Activated CD8-positive, alpha-beta memory T cell treated with anti-CD3 and anti-CD28 coated beads, Interleukin-2, amount 10 ng/mL, durations not matched to agents 7 days and 5 days (primary cell): ENCODE results near the gene BRWD1. TPM values are rescaled to one million over a fixed set of nuclear protein-coding genes. Genes with fewer than 3 reads are reported as not detected.

Experiments
- ATAC-seq: fragments of 150-1000 bp; cut with Tn5 transposase; one replicate; pipeline ENCODE4 v1.10.0; 2021; ENCODE audit warnings: moderate library complexity
- CTCF ChIA-PET: fragments of 350-600 bp; sonication (Branson Sonifier 250); formaldehyde crosslinking; loops from one replicate; lab custom pipeline; 2021; ENCODE audit warnings: antibody characterized with exemption; lab: Charles Lee
- DNase-seq: peaks from one replicate; pipeline ENCODE4 v3.0.0-alpha.2; 2020
- H3K27ac Mint-ChIP-seq: one replicate; pipeline ENCODE4 v1.8.0; 2021; ENCODE audit warnings: mild to moderate bottlenecking, mixed read lengths
- H3K27me3 Mint-ChIP-seq: one replicate; pipeline ENCODE4 v1.8.0; 2021; ENCODE audit warnings: mixed read lengths
- H3K36me3 Mint-ChIP-seq: one replicate; pipeline ENCODE4 v1.8.0; 2021; ENCODE audit warnings: mild to moderate bottlenecking, mixed read lengths
- H3K4me1 Mint-ChIP-seq: one replicate; pipeline ENCODE4 v1.8.0; 2021; ENCODE audit warnings: mixed read lengths
- H3K4me3 Mint-ChIP-seq: one replicate; pipeline ENCODE4 v1.8.0; 2021; ENCODE audit warnings: mild to moderate bottlenecking, moderate library complexity, mixed read lengths
- H3K9me3 Mint-ChIP-seq: one replicate; pipeline ENCODE4 v1.8.0; 2022; ENCODE audit warnings: low read depth, mixed read lengths
- total RNA-seq, 2 experiments: library from RNA; stranded (reverse); gene quantifications; one replicate each; pipeline ENCODE4 v1.2.3, GENCODE V29; 2021

BRWD1 gene
- total RNA-seq: 10 to 100 TPM; 35.0 to 49.5 TPM

- ATAC-seq (peak; percentile 64), DNase-seq (peak; percentile 82)
- H3K36me3 Mint-ChIP-seq: peaks cover 24% of the 10 kb centered on the region
- CTCF ChIA-PET: interaction anchor here (1.5 to 2.3 kb wide), 2 partner anchors 33 to 74 kb away, joined by 7 to 8 read pairs; no protein-coding TSS in a partner anchor
- no peaks in the 10 kb centered on the region for H3K27me3 Mint-ChIP-seq
- H3K9me3 Mint-ChIP-seq: no peaks in the 10 kb centered on the region
- H3K27ac Mint-ChIP-seq: peak within 1 kb of the TSS; percentile 94
- H3K4me1 Mint-ChIP-seq: peaks cover 44% of the 10 kb centered on the region
- H3K4me3 Mint-ChIP-seq: peak within 1 kb of the TSS; percentile 94
Measured at GRCh38 chr21:39313571-39314142, at the start of gene BRWD1. TSS of gene BRWD1 (minus strand) at chr21:39313632. CDS start at chr21:39313491, 141 bp downstream.

GRCh38 chr21:39362733-39363132, 49.3 kb upstream of the BRWD1 start:
- peaks cover 3% of the 10 kb centered on the region for H3K27me3 Mint-ChIP-seq
- no peaks in the 10 kb centered on the region for H3K36me3 Mint-ChIP-seq
- H3K27ac Mint-ChIP-seq: no peak overlapping the region
- ATAC-seq (no peak), DNase-seq (no peak)
- H3K4me3 Mint-ChIP-seq: no peak overlapping the region
- CTCF ChIA-PET: interaction anchor here (0.9 kb wide), 1 partner anchor 14 kb away, joined by 3 read pairs; no protein-coding TSS in a partner anchor
- no peaks in the 10 kb centered on the region for H3K9me3 Mint-ChIP-seq
- H3K4me1 Mint-ChIP-seq: no peaks in the 10 kb centered on the region

GRCh38 chr21:39359382-39359781, 46.0 kb upstream of the BRWD1 start:
- Mint-ChIP-seq H3K9me3 (no peaks in the 10 kb centered on the region), H3K36me3 (no peaks in the 10 kb centered on the region), H3K27ac (no peak overlapping the region), H3K4me3 (no peak overlapping the region), H3K4me1 (no peaks in the 10 kb centered on the region), H3K27me3 (peaks cover 19% of the 10 kb centered on the region)
- DNase-seq (no peak), ATAC-seq (no peak)
- CTCF ChIA-PET: interaction anchor here (0.6 to 1.1 kb wide), 2 partner anchors 10 to 12 kb away, joined by 3 read pairs; partner anchors contain the start of gene HMGN1

GRCh38 chr21:39353295-39353694, 39.9 kb upstream of the BRWD1 start:
- H3K9me3 Mint-ChIP-seq: no peaks in the 10 kb centered on the region
- H3K4me3 Mint-ChIP-seq: no peak overlapping the region
- peaks cover 30% of the 10 kb centered on the region for H3K27me3 Mint-ChIP-seq
- no peak overlapping the region for H3K27ac Mint-ChIP-seq
- ATAC-seq (no peak), DNase-seq (no peak)
- CTCF ChIA-PET: interaction anchor here (1.4 kb wide), 1 partner anchor 34 kb away, joined by 4 read pairs; no protein-coding TSS in a partner anchor
- H3K4me1 Mint-ChIP-seq: peaks cover 7% of the 10 kb centered on the region
- no peaks in the 10 kb centered on the region for H3K36me3 Mint-ChIP-seq

- Mint-ChIP-seq H3K36me3 (peaks cover 21% of the 10 kb centered on the region), H3K4me1 (peaks cover 29% of the 10 kb centered on the region), H3K4me3 (peak overlapping the region; percentile 98), H3K27ac (peak overlapping the region; percentile 99), H3K9me3 (no peaks in the 10 kb centered on the region), H3K27me3 (peaks cover 21% of the 10 kb centered on the region)
- CTCF ChIA-PET: interaction anchor here (0.6 to 1.5 kb wide), 3 partner anchors 30 to 95 kb away, joined by 3 to 9 read pairs (median 4); a partner anchor contains a TSS
- DNase-seq (no peak), ATAC-seq (no peak)
Measured at GRCh38 chr21:39350094-39351005, 36.9 kb upstream of the BRWD1 start.

- peaks cover 28% of the 10 kb centered on the region for H3K36me3 Mint-ChIP-seq
- H3K27ac Mint-ChIP-seq: peak overlapping the region; percentile 99
- CTCF ChIA-PET: interaction anchor here (0.6 to 1.5 kb wide), 4 partner anchors 10 to 94 kb away, joined by 3 to 9 read pairs (median 4); a partner anchor contains a TSS
- H3K9me3 Mint-ChIP-seq: no peaks in the 10 kb centered on the region
- H3K4me1 Mint-ChIP-seq: peaks cover 36% of the 10 kb centered on the region
- DNase-seq: peak; percentile 98
- ATAC-seq: peak; percentile 84
- peak overlapping the region; percentile 98 for H3K4me3 Mint-ChIP-seq
- peaks cover 14% of the 10 kb centered on the region for H3K27me3 Mint-ChIP-seq
Measured at GRCh38 chr21:39349211-39350093, 36.0 kb upstream of the BRWD1 start.

- Mint-ChIP-seq H3K36me3 (peaks cover 32% of the 10 kb centered on the region), H3K4me3 (peak within 1 kb of the TSS; percentile 98), H3K4me1 (peaks cover 39% of the 10 kb centered on the region), H3K9me3 (no peaks in the 10 kb centered on the region), H3K27ac (peak within 1 kb of the TSS; percentile 99), H3K27me3 (peaks cover 11% of the 10 kb centered on the region)
- CTCF ChIA-PET: interaction anchor here (0.8 to 1.5 kb wide), 5 partner anchors 11 to 39 kb away, joined by 3 to 5 read pairs (median 4); a partner anchor contains a TSS
- ATAC-seq (peak; percentile 64), DNase-seq (peak; percentile 91)
Measured at GRCh38 chr21:39348355-39349210, 35.2 kb upstream of the BRWD1 start, which contains the start of gene HMGN1. TSS of gene HMGN1 (minus strand) at chr21:39349088. CDS start at chr21:39348917, 171 bp downstream.

GRCh38 chr21:39348040-39348354, 34.6 kb upstream of the BRWD1 start:
- Mint-ChIP-seq H3K27me3 (peaks cover 7% of the 10 kb centered on the region), H3K27ac (peak overlapping the region; percentile 95), H3K4me3 (peak overlapping the region; percentile 85), H3K4me1 (peaks cover 43% of the 10 kb centered on the region), H3K9me3 (no peaks in the 10 kb centered on the region), H3K36me3 (peaks cover 38% of the 10 kb centered on the region)
- ATAC-seq (peak; percentile 1), DNase-seq (no peak)
- CTCF ChIA-PET: interaction anchor here (0.9 to 1.0 kb wide), 3 partner anchors 12 to 40 kb away, joined by 3 to 5 read pairs (median 4); no protein-coding TSS in a partner anchor

GRCh38 chr21:39347537-39347936, 34.1 kb upstream of the BRWD1 start:
- H3K4me3 Mint-ChIP-seq: peak overlapping the region; percentile 85

GRCh38 chr21:39346671-39347331, 33.4 kb upstream of the BRWD1 start:
- CTCF ChIA-PET: interaction anchor here (1.0 to 1.6 kb wide), 5 partner anchors 13 to 45 kb away, joined by 3 to 7 read pairs (median 3); partner anchors contain the start of gene BRWD1
- Mint-ChIP-seq H3K36me3 (peaks cover 45% of the 10 kb centered on the region), H3K4me3 (peak overlapping the region; percentile 85), H3K27ac (peak overlapping the region; percentile 17), H3K4me1 (peaks cover 42% of the 10 kb centered on the region), H3K27me3 (no peaks in the 10 kb centered on the region), H3K9me3 (no peaks in the 10 kb centered on the region)
- ATAC-seq (no peak), DNase-seq (no peak)

More at GRCh38 chr21:39347537-39347936, 34.1 kb upstream of the BRWD1 start:
- CTCF ChIA-PET: interaction anchor here (0.9 to 1.6 kb wide), 6 partner anchors 11 to 44 kb away, joined by 3 to 7 read pairs (median 3); partner anchors contain the start of gene BRWD1
- Mint-ChIP-seq H3K4me1 (peaks cover 42% of the 10 kb centered on the region), H3K36me3 (peaks cover 39% of the 10 kb centered on the region), H3K27ac (peak overlapping the region; percentile 95), H3K27me3 (peaks cover 2% of the 10 kb centered on the region), H3K9me3 (no peaks in the 10 kb centered on the region)
- ATAC-seq: no peak
- no peak for DNase-seq

- no peaks in the 10 kb centered on the region for H3K27me3 Mint-ChIP-seq
- no peak for ATAC-seq
- H3K4me3 Mint-ChIP-seq: peak overlapping the region; percentile 85
- CTCF ChIA-PET: interaction anchor here (0.9 to 1.6 kb wide), 5 partner anchors 13 to 98 kb away, joined by 3 to 7 read pairs (median 3); partner anchors contain the start of gene BRWD1
- H3K36me3 Mint-ChIP-seq: peaks cover 50% of the 10 kb centered on the region
- peak overlapping the region; percentile 9 for H3K27ac Mint-ChIP-seq
- no peaks in the 10 kb centered on the region for H3K9me3 Mint-ChIP-seq
- DNase-seq: no peak
- H3K4me1 Mint-ChIP-seq: peaks cover 42% of the 10 kb centered on the region
Measured at GRCh38 chr21:39346206-39346605, 32.8 kb upstream of the BRWD1 start.
